Left kidney (tissue), 2 donors: Measurements from ENCODE around the gene KLB. TPM values are rescaled to one million over a fixed set of nuclear protein-coding genes. Genes with fewer than 3 reads are reported as not detected.
"Not testable (repeated sequence)": the region's sequence is repeated elsewhere in the genome, so short reads cannot be mapped to it uniquely, and the experiment has no call there.

Experiments used
- DNase-seq: peaks from one replicate; pipeline ENCODE4 v3.0.0-alpha.2; 2013
- polyA plus RNA-seq: library from polyadenylated mRNA; unstranded; fragments of 120-200 nt; gene quantifications from one replicate; pipeline ENCODE4 v1.2.1, GENCODE V29; 2013; ENCODE audit not compliant: insufficient read length

KLB gene
- polyA plus RNA-seq, 1 donor = 0.27 TPM

DNA sequence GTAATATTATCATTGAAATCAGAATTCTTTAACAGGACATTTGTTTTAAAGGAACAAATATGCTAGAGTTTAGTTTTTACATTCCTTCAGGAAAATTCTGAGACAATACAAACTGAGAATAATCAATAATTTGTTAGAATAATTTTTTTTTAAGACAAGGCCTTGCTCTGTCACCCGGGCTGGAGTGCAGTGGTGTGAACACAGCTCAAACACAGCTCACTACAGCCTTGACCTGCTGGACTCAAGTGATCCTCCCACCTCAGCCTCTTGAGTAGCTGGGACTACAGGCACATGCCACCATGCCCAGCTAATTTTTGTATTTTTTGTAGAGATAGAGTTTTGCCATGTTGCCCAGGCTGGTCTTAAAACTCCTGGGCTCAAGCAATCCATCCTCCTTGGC, 18.6 kb downstream of the KLB start:
- DNase-seq = not testable (repeated sequence)

DNA sequence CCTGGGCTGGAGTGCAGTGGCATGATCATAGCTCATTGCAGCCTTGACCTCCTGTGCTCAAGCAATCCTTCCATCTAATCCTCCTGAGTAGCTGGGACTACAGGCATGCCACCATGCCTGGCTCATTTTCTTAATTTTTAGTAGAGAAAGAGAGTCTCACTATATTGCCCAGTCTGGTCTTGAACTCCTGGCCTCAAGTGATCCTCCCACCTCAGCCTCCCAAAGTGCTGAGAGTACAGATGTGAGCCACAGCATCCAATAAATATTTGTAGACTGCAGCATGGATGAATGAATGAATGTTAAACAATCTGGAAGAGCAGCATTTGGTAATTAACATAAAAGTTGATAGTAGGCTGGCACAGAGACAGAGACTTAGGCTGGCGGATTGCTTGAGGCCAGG, 20.0 kb downstream of the KLB start:
- no peak for DNase-seq

DNA sequence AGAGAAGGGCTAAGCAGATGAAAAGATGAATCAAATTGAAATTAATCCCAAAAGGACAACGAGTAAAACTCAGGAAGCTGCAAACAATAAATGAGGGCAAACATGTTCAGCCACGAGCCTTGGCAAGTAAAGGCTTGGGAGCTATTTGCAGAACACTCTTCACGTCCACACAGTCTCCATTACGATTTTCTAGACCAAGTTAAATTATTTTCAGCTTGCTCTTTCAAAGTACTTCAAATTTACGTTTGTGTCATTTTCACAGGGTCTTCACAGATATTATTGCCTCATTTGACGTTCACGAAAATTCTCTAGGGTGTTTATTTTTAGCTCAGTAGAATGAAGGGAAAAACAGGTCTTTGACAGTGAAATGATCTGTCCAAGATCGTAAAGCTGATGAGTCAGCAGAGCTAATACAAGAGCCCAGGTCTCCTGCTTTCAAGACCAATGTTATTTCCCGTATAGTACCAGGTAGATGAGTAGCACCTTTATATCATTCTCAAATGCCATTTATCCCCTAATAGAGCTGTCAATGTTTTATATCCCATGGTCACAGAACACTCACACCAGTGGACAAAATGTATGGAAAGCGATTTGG, 20.9 kb downstream of the KLB start:
- DNase-seq = no peak

DNA sequence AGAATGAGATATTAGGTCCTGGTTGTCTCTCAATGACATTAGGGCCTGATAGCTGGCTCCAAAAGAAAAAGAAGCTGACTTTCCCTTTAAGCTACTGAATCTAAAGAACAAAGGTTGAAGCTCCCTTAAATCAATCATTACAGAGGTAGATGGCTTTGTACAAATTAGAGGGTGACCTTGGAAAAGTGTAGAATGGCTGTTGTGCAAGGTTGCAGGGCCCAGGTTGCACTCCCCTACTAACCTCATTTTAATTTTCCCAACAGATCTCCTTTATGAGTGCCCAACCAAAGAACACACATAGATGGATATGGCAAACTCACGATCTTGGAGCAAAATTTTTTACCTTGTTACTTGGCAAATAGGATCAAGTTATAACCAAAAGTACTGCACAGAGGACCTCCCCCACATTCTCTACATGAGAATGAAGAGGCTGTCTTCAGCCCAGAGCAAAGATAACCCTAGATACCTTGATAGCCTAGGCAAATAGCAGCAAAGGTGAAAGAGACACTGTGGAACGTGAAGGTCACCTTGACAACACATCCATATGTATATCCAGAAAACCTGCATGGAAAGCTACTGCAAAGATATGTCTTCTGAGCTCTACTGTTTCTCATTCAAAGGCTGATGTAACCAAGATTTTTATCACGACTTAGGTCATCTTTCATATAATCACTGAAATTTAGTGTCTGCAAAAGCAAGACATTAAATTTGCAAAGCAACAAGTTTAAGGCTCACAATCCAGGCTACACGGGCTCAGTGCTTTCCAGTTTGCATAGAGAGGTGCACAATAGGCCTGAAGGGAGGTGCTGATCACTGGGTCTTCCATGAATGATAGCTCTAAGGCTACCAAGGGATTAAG, 23.0 kb downstream of the KLB start:
- DNase-seq = no peak

DNA sequence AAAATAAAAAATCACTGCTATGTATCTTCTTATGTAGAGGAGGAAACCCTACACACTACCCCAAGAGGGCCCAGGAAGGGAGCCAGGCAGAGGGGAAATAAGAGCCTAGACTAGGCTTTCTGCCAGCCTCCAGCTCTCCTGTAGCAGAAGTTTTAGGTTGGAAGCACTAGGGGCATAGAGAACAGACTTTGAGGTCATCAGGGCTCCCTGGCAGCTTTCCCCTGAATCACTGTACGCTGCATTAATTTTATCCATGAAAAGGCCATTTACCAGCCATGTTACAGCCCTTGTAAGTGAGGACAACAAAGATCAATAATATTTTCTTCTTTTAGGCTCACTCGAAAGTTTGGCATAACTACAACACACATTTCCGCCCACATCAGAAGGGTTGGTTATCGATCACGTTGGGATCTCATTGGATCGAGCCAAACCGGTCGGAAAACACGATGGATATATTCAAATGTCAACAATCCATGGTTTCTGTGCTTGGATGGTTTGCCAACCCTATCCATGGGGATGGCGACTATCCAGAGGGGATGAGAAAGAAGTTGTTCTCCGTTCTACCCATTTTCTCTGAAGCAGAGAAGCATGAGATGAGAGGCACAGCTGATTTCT, 27.3 kb downstream of the KLB start:
- DNase-seq = no peak

DNA sequence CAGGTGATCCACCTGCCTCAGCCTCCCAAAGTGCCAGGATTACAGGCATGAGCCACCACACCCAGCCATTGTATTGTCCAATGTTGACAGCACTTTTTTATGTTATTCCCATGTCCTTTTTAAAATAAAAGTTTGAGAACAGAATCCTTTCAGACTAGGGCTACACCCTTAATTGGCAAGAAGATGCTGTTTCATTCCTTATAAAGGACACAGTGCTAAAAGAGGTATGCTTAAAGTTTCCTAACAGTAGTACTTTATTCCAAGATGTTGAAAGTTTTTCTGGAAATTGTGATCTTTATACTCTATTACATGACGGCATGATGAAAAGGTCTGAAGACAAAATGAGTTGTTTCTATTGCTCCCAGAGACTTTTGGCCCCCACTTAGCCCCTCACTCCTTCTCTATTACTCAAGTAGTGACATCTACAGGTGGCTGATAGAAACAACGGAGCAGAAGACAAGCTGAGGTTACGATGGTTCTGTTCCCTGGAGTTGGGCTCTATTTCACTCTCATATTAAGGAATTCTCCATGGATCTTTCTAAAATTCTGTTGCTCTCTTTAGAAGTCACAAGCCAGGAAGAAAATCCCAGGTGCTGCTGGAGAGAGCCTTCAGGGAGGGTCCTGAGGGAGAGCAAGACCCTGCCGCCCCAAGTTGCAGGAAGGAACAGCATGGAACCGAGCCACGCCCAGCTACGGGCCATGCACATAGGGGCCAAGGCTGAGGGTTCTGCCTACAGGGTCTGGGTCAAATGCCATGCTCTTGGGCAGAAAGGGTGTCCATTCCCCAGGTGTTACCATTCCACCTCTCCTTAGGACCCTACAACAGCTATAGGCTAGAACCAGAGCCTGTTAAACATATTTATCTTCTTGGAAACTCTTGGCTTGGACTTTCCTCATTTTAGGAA, 29.2 kb downstream of the KLB start:
- no peak for DNase-seq

DNA sequence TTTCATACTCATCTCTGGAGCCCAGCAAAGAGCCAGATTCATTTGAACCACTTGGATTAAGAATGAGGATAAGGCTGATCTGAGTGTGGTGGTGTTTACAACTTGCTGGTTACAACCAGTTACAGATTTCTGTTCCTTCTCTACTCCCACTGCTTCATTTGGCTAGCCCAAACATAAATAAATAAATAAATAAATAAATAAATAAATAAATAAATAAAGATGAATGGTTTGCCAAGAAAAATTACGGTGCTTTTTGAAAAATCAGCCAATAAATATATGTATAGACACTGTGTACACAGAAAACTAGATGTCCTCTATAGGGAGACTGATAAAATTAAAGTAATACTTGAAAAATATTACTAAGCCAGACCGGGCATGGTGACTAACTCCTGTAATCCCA, 34.9 kb downstream of the KLB start:
- no peak for DNase-seq

DNA sequence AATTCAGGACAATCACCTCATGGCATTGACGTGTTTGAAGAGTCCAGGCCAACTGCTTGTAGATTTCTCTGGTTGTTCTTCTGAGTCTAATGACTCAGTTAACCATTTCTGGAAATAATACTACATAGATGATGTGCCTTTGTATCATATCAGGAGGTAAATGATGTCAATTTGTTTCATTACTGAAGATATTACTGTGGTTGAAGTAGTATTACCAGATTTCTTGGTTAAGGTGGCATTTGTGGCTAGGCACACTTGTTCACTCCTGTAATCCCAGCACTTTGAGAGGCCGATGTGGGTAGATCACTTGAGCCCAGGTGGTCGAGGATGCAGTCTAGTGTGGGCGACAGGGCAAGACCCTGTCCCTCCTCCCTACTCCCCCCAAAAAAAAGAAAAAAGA, 36.3 kb downstream of the KLB start:
- DNase-seq = no peak

DNA sequence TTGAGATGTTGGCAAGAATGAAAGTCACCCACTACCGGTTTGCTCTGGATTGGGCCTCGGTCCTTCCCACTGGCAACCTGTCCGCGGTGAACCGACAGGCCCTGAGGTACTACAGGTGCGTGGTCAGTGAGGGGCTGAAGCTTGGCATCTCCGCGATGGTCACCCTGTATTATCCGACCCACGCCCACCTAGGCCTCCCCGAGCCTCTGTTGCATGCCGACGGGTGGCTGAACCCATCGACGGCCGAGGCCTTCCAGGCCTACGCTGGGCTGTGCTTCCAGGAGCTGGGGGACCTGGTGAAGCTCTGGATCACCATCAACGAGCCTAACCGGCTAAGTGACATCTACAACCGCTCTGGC, 39.7 kb downstream of the KLB start:
- DNase-seq = no peak

DNA sequence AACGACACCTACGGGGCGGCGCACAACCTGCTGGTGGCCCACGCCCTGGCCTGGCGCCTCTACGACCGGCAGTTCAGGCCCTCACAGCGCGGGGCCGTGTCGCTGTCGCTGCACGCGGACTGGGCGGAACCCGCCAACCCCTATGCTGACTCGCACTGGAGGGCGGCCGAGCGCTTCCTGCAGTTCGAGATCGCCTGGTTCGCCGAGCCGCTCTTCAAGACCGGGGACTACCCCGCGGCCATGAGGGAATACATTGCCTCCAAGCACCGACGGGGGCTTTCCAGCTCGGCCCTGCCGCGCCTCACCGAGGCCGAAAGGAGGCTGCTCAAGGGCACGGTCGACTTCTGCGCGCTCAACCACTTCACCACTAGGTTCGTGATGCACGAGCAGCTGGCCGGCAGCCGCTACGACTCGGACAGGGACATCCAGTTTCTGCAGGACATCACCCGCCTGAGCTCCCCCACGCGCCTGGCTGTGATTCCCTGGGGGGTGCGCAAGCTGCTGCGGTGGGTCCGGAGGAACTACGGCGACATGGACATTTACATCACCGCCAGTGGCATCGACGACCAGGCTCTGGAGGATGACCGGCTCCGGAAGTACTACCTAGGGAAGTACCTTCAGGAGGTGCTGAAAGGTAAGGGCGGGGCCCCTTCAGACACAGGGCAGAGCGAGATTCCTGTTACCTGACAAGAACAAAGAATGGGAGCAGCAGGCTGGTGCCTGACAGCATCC, 40.3 kb downstream of the KLB start:
- DNase-seq = peak; percentile 62

DNA sequence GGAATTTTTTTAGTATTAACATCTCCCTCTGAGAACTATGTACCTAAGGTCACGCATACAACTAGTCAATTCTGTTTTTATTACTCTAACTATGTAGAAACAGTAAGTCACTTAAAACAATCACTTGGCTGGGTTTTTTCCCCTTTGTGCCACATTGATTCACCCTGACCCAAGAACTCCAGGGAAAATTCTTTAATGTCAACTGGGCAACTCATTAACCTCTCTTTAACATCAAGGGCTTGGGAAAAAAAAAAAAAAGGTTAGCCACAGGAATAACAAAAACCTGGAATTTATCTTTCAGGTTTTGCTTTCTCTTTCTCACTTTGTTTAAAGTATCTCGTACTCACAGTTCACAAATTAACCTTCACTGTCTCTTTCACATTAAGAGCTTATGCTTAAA, 43.9 kb downstream of the KLB start:
- DNase-seq = no peak

DNA sequence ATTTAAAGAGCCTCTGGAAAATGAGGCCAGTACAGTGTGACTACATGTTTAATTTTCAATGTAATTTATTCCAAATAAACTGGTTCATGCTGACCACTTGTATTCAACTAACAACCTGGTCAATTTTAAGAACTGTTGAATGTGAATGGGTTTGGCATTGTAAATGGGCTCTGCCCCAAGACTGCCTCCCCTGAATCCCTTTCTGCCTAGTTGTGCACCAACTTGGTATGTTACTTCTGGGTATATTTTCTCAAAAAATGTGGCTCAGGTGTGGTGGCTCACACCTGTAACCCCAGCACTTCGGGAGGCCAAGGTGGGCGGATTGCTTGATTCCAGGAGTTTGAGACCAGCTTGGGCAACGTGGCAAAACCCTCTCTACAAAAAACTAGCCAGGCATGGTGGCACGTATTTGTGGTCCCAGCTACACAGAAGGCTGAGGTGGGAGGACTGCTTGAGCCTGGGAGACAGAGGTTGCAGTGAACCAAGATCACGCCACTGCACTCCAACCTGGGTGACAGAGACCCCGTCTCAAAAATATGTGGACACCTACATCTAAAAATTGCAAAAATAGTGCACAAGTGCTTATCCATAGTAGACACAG, 44.8 kb downstream of the KLB start:
- no peak for DNase-seq

DNA sequence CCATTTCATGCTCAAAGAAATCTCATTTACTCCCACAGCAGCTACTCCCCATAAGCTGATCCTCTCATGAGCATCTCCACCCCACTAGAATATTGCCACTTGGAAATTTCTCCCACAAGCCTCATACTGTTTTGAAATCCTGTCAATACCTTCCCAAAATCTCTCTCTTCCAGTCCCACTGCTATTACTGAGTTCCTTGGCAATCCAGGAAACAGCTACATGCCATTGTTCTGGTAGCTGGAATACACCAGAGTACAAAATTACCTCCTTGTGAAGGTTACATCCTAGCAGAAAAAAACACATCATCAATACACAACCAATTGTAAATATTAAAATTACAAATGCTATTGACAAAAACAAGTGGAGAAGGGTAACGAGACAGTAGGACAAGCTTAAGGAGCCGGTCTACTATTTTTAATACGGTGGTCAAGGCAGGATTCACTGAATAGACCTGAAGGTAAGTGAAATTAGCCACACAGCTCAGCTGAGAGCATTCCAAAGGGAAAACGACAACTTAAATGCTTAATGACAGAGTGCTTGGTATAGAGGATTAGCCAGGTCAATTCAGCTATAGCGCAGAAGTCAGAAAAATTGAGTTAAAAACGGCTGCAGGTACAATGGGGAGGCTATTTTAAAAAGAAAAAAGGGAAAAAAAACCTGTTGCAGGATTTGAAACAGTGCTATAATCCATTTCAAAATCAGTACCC, 45.6 kb downstream of the KLB start:
- DNase-seq = no peak

DNA sequence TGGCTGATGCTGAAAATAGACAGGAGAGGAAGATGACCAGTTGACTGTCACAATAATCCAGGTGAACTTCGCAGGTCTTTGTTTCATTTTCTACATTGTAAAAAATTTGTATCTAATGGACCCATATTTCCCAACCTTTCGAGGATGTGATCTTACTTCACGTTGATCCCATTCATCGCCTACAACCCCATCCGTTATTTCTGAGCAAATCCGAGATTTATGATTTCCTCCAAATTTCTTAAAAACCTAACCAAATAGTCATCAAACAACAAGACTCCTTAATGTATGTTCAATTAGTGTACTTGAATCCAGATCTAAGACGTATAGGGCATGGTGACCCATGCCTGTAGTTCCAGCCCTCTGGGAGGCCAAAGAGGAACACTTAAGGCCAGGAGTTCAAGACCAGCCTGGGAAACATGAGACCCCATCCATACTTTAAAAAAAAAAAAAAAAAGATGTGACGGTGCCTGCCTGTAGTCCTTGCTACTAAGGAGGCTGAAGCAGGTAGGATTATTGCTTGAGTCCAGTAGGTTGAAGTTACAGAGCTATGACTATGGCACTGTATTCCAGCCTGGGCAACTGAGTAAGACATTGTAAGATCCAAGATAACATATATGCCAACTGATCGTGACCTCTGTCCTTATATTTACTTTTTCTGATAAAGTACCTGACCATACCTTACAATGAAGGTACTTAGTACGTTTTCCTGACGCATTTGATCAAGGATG, 46.3 kb downstream of the KLB start:
- DNase-seq = no peak

DNA sequence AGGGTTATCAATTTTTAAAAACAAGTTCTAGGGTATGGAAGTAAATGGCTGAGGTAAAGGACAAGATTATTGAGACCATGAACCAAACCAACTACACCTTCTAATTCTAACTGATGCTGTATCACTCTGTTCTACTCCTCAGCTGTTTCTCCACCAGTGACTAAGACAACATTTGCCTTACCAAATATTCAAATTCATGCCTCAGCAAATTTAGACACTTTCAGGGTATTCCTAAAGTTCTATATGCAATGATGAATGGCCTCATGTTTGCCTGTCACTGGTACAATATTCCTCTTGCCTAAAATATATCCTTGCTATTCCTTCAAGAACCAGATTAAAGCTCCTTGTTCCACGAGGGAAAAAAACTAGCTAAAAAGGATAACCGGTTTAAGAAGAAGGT, 47.0 kb downstream of the KLB start:
- DNase-seq = no peak

DNA sequence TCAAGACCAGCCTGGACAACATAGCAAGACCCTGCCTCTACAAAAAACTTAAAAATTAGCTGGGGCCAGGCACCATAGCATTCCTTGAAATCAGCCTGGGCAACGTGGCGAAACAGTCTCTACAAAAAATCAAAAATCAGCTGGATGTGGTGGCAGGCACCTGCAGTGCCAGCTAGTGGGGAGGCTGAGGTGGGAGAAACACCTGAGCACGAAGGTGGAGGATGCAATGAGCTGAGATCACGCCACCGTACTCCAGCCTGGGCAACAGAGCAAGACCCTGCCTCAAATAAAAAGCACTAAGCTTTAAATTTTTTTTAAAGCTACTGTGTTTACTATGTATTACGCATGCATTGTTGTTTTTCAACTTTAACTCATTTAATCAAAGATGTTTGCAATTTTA, 48.8 kb downstream of the KLB start:
- no peak for DNase-seq

DNA sequence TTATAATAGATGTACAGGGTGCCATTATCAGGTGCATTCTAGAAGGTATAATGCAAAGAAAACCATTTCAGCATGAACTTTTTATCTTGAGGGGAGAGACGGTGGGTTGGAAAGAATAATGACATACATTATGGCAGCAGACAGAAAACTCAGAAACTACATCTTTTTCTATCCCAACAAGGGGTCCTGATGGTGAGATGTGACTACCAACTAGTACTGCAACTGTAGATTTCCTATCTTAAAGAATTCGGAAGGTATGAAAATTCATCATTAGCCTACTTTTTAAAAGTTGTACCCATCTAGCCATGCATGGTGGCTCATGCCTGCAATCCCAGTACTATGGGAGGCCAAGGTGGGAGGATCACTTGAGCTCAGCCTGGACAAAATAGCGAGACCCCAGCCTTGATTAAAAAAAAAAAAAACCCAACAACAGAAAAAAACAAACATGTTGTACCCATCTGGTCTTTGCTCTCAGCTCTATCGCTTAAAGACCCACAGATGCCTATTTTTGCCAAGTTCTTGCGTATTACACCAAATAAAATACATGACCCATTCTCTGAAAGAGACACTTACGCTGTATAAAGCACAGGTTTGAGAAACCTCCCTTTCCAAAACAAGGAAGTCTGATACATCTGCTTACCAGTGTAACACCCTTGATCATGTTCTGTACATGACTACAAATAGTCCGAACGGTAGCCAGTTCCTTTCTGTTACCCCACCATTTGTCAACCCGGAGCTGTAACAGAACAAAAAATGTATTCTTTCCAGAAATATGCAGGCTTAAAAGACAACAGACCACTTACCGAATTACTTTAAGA, 50.4 kb downstream of the KLB start:
- DNase-seq = no peak

DNA sequence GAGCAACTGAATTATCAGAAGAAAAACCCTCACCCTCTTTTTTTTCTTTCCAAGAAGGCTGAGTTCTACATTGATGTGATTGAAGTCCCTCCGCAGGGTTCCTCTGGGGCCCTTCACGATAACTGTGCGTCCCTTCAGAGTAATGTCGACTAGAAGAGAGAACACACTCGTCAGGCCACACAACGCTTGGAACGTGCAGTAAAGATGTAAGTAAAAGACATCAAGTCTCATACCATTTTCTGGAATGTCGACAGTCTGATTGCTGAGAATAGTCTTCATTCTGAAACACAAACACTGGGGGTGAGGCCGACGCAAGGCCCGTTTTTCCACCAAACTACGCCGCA, 51.4 kb downstream of the KLB start:
- DNase-seq = not testable (repeated sequence)
